Amygdala (tissue), 56 donors: ENCODE data around the gene WDFY2.
A peak's percentile ranks its signal among the peaks of the same experiment; 100 is the strongest.

Source experiments
- DNase-seq, 56 donors: peaks; one replicate each; lab custom pipeline; 2025; lab: John Stamatoyannopoulos, UW

The WDFY2 gene

GRCh38 chr13:51659276-51660127, 75.2 kb downstream of the WDFY2 start:
- DNase-seq = no peak

DNA sequence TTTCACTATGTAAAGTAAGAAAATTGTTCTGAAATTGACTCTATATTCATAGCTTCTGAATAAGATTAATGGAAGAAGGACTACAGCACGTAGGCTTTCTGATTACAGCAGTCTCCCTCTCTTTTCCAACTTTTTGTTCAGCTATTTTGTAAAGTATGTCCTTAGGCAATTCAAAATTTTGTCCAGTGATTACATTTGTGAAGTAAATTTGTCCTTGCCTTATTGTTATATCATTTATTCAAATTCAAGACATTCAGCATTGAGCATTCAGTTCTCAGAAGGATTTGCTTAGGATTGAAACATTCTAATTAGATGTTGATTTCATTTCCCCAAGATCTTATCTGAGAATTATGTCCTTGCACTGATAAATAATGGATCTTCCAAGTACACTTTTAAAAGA, 76.6 kb downstream of the WDFY2 start:
- DNase-seq = no peak

DNA sequence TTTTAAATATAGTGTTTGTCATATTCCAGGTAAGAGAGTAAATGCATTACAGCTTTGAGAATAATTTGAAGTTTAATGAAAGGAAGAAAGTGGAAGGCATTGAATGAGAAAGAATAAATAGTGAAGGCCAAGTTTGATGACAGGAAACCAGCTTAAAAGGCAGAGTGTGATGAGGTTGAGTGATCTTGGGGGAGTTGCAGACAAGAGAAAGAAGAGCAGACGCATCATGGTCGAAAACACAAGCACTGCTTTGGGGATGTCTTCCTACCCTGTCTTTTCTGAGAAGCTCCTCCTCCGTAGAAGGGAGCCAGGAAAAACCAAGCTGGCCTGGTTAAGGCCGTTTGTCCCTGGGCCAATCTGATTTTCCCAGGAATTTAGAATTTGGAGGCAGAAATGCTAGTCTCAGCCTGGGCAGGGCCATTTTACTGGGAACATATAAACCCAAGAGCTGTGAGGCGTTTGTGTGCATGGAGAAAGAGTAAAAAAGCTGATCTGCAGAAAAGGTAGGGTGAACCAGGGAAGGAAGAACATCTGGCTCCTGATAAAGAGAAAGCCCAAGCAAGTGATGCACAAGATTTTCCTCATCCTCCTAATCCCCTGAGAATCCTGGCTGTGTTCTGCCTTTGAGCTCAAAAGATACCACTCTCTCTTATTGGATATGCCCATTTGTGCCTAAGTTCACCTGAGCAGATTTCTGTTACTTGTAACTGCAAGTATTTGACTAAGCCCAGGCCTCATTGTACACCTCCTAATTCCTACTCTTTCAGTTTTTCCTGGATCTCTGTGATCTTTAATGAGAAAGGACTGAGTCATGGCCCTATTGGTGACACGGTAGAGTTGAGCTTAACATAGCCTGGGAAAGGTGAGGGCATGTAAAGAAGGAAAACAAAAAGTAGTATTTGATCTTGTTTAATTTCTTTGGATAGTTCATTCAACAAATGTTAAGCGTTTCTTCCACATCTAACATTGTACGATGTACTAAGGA, 80.0 kb downstream of the WDFY2 start:
- no peak for DNase-seq

DNA sequence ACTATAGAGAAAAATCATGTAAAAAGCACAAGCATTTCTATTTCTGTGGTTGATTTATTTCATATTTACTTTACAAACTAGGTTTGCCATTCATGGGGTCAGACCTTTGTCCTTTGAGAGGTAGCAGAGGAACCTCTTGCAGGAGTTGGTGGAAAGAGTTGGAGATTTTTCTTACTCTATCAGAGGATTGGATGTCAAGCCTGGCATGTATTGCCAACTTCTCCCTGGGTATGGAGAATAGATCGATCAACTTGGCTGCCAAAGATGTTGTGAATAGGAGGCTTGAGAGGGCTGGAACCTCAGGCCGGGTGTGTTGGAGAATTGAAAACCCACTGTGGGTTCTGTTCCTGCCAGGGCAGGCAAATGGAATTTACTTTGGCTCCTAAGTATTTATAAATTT, 81.2 kb downstream of the WDFY2 start:
- DNase-seq = no peak

- no peak for DNase-seq
These were observed 82.1 kb downstream of the WDFY2 start for GRCh38 chr13:51666374-51666773.

GRCh38 chr13:51666839-51667238, 82.6 kb downstream of the WDFY2 start:
- no peak for DNase-seq

- no peak for DNase-seq
These were observed 84.4 kb downstream of the WDFY2 start for GRCh38 chr13:51668580-51669195.

GRCh38 chr13:51673165-51673564, 88.9 kb downstream of the WDFY2 start:
- no peak for DNase-seq

GRCh38 chr13:51674276-51674675, 90.0 kb downstream of the WDFY2 start:
- no peak for DNase-seq

DNA sequence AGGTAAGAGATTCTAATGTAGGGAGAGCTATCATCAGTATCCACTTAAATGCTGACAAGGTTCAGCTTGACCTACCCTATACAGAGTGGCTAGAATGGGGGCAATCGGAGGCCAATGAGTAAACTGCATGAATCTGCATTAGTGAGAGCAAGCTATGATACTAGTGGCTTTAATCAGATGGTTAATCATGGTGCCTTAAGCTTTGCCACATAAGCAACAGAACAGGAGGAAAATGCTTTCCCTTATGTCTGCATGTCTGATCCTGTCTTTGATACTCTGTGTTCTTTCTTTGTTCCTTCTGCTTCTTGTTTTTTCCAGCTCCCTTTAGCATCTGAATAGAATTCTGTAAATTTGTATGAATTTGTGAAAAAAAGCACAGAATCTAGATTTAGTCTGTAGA, 91.1 kb downstream of the WDFY2 start:
- no peak for DNase-seq

GRCh38 chr13:51675877-51676276, 91.6 kb downstream of the WDFY2 start:
- DNase-seq = no peak

DNA sequence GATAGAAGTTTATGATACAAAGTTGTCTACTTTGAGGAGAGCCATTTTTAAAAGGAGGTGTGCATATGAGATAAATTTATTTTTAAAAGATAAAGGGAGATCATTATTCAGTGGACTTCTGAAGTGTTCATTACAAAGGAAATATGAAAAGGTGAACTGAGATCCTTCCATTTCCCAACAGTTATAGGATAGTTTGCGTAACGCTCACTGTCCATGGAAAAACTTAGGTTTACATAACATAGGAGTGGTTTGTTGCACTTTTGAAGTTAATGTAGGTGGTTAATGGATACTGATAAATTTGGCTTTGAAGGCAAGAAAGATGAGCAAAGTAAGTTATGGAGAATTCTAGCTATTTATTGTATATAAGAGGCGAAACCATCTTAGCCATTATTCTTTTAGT, 92.5 kb downstream of the WDFY2 start:
- no peak for DNase-seq

DNA sequence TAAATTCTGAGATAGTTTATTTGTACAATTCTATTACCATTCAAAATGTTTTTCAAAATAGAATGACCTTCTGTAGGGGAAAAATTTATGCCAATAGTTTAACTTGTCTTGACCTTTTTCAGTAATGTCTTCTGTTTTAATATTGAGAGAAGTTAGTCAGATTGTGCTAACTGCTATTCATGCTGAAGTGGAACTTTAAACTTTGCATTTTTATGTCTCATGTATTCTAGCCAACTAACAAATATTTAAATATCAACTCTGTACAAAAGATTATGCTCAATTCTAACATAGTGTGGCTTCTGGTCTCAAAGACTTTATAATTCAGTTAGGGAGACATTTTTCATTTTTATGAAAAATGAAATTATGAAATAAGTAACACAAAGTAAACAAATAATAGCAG, 94.2 kb downstream of the WDFY2 start:
- DNase-seq = no peak

- DNase-seq = no peak
These were observed 95.4 kb downstream of the WDFY2 start for GRCh38 chr13:51679616-51680015.

DNA sequence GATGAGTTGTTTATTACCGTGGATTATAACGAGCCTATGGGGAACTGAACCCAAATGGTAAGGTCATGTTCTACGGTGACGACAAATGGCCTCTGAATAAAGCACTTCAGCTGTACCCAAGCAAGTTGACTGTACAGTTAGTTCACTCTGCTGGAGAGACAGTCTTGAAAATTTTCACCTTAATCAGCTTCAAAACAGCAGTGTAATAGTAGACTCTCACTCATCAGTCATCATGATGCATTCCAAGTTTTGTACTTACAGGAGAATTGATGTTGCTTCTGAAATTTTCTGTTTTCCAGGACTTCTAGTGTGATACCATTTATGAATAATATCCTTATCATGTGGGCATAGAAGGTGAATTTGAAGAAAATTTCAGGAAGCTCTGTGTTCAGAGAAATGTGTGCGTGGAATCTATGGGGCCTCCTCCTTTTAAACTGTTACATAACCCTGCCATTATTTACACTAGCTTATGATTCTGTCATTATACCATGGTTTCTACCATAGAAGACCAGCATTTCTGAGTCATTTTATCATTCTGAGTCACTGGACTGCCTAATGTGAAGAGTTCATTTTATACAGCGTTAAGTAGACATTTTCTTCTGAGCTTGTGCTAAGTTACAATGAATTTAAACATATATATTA, 96.9 kb downstream of the WDFY2 start:
- no peak for DNase-seq

- no peak for DNase-seq
These were observed 98.4 kb downstream of the WDFY2 start for GRCh38 chr13:51682686-51683085.

GRCh38 chr13:51683597-51683996, 99.3 kb downstream of the WDFY2 start:
- DNase-seq = no peak

DNA sequence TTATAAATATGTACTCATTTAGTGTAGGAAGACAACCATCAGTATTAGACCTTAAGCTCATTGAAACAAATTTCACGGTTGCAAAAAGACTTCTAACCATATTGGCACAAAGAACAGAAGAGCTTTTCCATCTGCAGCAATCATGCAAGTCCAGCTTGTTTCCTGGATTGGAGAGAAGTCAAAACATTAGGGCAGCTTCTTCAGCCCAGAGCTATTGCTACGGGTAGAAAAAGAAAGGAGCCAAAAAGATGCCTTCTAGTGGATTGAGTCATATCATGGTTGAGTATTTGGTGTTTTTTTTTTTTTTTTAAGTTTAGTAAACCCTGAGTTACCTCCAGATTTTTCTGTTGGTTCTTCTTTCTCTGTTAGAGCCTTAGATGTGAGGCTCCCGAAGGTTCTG, 99.8 kb downstream of the WDFY2 start:
- DNase-seq = no peak

- DNase-seq = peak in 4 of 56 donors; percentile 7 to 33 (median 16)
These were observed 103.9 kb downstream of the WDFY2 start for GRCh38 chr13:51687947-51688714.
